ENCODE measurements around the gene IL10RB.

DNA sequence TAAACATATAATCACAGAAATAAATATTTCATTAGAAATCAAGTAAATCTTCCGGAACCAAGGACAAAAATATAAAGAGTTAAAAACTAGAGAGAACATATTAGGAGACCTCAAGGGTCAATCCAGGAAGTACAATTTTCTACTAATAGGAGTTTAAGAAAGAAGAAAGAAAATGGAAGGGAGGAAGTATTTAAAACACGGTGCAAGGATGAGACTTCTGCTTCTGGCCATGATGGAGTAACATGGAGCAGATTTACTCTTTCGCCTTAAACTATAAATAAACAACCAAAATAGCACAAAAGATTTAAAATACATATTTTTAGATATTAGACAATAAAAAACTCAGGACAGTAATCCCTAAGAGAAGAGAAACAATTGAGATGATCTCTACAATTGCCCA is 46.0 kb downstream of the IL10RB start:
- TF ChIP-seq CTCF (IDR thresholded peaks at IDR 0.05) (no peak), POLR2A (IDR thresholded peaks at IDR 0.05) (no peak), POLR2AphosphoS5 (IDR thresholded peaks at IDR 0.05) (no peak), EP300 (IDR thresholded peaks at IDR 0.05; ENCODE audit: low read depth) (no peak)

Data from transverse colon (tissue), 4 donors.